SK-N-MC (cell line): ENCODE data around the gene DIRAS2.

Source experiments
- DNase-seq: peaks from one replicate; pipeline ENCODE4 v3.0.0-alpha.2; 2011; ENCODE audit warnings: low read depth, low spot score
- H3K27ac ChIP-seq: fragments of 200-600 bp; sonication (generic); 2 replicates; pipeline ENCODE4 v1.5.1; 2016; ENCODE audit warnings: mixed run types
- H3K36me3 ChIP-seq: fragments of 200-600 bp; sonication (generic); 2 replicates; pipeline ENCODE4 v1.6.1; 2017; ENCODE audit warnings: antibody characterized with exemption, low read length, mixed read lengths; ENCODE audit not compliant: insufficient read depth
- H3K4me3 ChIP-seq: fragments of 200-600 bp; sonication (generic); 2 replicates; pipeline ENCODE4 v1.5.1; 2016
- H3K9ac ChIP-seq: fragments of 200-600 bp; sonication (generic); 2 replicates; pipeline ENCODE4 v1.8.0; 2017; ENCODE audit warnings: mixed run types, mixed read lengths; ENCODE audit not compliant: insufficient read length
- H3K9me3 ChIP-seq: fragments of 200-600 bp; sonication (generic); 2 replicates; pipeline ENCODE4 v1.6.1; 2017; ENCODE audit warnings: low read depth, mild to moderate bottlenecking, antibody characterized with exemption, low read length, moderate library complexity, mixed read lengths
- EZH2 ChIP-seq: fragments of 200-600 bp; sonication (generic); IDR thresholded peaks from one replicate; pipeline ENCODE4 v1.6.1; 2017; ENCODE audit warnings: antibody characterized with exemption
- FOXP2 ChIP-seq: optimal IDR thresholded peaks from 2 replicates; pipeline ENCODE3; 2011; ENCODE audit warnings: mild to moderate bottlenecking, moderate library complexity; ENCODE audit not compliant: insufficient read depth; ENCODE audit errors: extremely low read length, control extremely low read depth
- POLR2AphosphoS5 ChIP-seq: IDR thresholded peaks from 2 replicates; pipeline ENCODE4 v1.6.1; 2012; ENCODE audit warnings: mild to moderate bottlenecking, low read depth, low read length, borderline replicate concordance

Gene DIRAS2

GRCh38 chr9:90651246-90651645 lies 8.6 kb upstream of the DIRAS2 start:
- DNase-seq, result no peak

GRCh38 chr9:90647843-90648242 lies 5.2 kb upstream of the DIRAS2 start:
- no peak for DNase-seq
- Histone ChIP-seq H3K4me3 (no peak overlapping the region), H3K9me3 (no peaks in the 10 kb centered on the region), H3K36me3 (no peaks in the 10 kb centered on the region), H3K27ac (no peak overlapping the region), H3K9ac (no peak overlapping the region)
- TF ChIP-seq FOXP2, result no peak

More at GRCh38 chr9:90651246-90651645, 8.6 kb upstream of the DIRAS2 start:
- Histone ChIP-seq H3K27ac (no peak overlapping the region), H3K9ac (no peak overlapping the region), H3K4me3 (no peak overlapping the region), H3K9me3 (no peaks in the 10 kb centered on the region), H3K36me3 (no peaks in the 10 kb centered on the region)
- TF ChIP-seq POLR2AphosphoS5 (no peak), EZH2 (no peak)

- no peak for TF ChIP-seq EZH2
- no peak for TF ChIP-seq FOXP2
- no peak for TF ChIP-seq POLR2AphosphoS5
- no peak overlapping the region for H3K4me3 ChIP-seq
- H3K9me3 ChIP-seq, result no peaks in the 10 kb centered on the region
- no peak for DNase-seq
- no peak overlapping the region for H3K9ac ChIP-seq
- H3K27ac ChIP-seq, result no peak overlapping the region
- H3K36me3 ChIP-seq, result no peaks in the 10 kb centered on the region
These were observed 3.1 kb upstream of the DIRAS2 start for GRCh38 chr9:90645721-90646120.

GRCh38 chr9:90641884-90642487 lies 638 bp downstream of the DIRAS2 start:
- H3K36me3 ChIP-seq, result no peaks in the 10 kb centered on the region
- H3K27ac ChIP-seq, result no peak overlapping the region
- H3K4me3 ChIP-seq, result no peak overlapping the region
- no peak for DNase-seq
- no peak overlapping the region for H3K9ac ChIP-seq
- H3K9me3 ChIP-seq, result no peaks in the 10 kb centered on the region
- TF ChIP-seq EZH2 (no peak), POLR2AphosphoS5 (no peak), FOXP2 (no peak)

GRCh38 chr9:90641086-90641485 lies 1.5 kb downstream of the DIRAS2 start:
- TF ChIP-seq EZH2 (no peak), POLR2AphosphoS5 (no peak), FOXP2 (no peak)
- no peak for DNase-seq
- H3K9ac ChIP-seq, result no peak overlapping the region
- H3K36me3 ChIP-seq, result no peaks in the 10 kb centered on the region
- no peak overlapping the region for H3K27ac ChIP-seq
- H3K9me3 ChIP-seq, result no peaks in the 10 kb centered on the region
- no peak overlapping the region for H3K4me3 ChIP-seq

GRCh38 chr9:90640361-90640760 lies 2.3 kb downstream of the DIRAS2 start:
- no peak overlapping the region for H3K27ac ChIP-seq
- TF ChIP-seq EZH2 (no peak), FOXP2 (no peak), POLR2AphosphoS5 (no peak)

GRCh38 chr9:90637626-90638025 lies 5.0 kb downstream of the DIRAS2 start:
- Histone ChIP-seq H3K9ac (no peak overlapping the region), H3K27ac (no peak overlapping the region), H3K36me3 (no peaks in the 10 kb centered on the region), H3K9me3 (no peaks in the 10 kb centered on the region), H3K4me3 (no peak overlapping the region)
- TF ChIP-seq POLR2AphosphoS5 (no peak), FOXP2 (no peak), EZH2 (no peak)
- no peak for DNase-seq

More at GRCh38 chr9:90640361-90640760, 2.3 kb downstream of the DIRAS2 start:
- Histone ChIP-seq H3K9ac (no peak overlapping the region), H3K36me3 (no peaks in the 10 kb centered on the region), H3K9me3 (no peaks in the 10 kb centered on the region), H3K4me3 (no peak overlapping the region)
- no peak for DNase-seq

GRCh38 chr9:90632647-90633207 lies 9.9 kb downstream of the DIRAS2 start:
- Histone ChIP-seq H3K4me3 (no peak overlapping the region), H3K9me3 (no peaks in the 10 kb centered on the region), H3K27ac (no peak overlapping the region), H3K36me3 (no peaks in the 10 kb centered on the region), H3K9ac (no peak overlapping the region)
- DNase-seq, result no peak
- no peak for TF ChIP-seq EZH2
- TF ChIP-seq POLR2AphosphoS5, result no peak
- no peak for TF ChIP-seq FOXP2

GRCh38 chr9:90631964-90632363 lies 10.7 kb downstream of the DIRAS2 start:
- TF ChIP-seq FOXP2 (no peak), EZH2 (no peak), POLR2AphosphoS5 (no peak)

More at GRCh38 chr9:90631964-90632363, 10.7 kb downstream of the DIRAS2 start:
- H3K9me3 ChIP-seq, result no peaks in the 10 kb centered on the region
- no peak overlapping the region for H3K4me3 ChIP-seq
- no peaks in the 10 kb centered on the region for H3K36me3 ChIP-seq
- H3K9ac ChIP-seq, result no peak overlapping the region
- H3K27ac ChIP-seq, result no peak overlapping the region
- DNase-seq, result no peak
